Measurements from ENCODE around the gene ZNF423.

- TF ChIP-seq CTCF (conservative IDR thresholded peaks at IDR 0.05 in 1 of 2, IDR thresholded peaks at IDR 0.05 in 1 of 2; ENCODE audit: extremely low read depth in 1 of 2, insufficient read depth in 1 of 2, low read depth in 1 of 2, low read length in 2 of 2) = no peak
- no peak for TF ChIP-seq EZH2 (IDR thresholded peaks at IDR 0.05; ENCODE audit: borderline replicate concordance, low read length)
These were observed 44.1 kb downstream of the ZNF423 start for GRCh38 chr16:49811644-49812334.
